A549 treated with AZD9567 at 1 μM for 4 hours (cell line): Measurements from ENCODE around the gene RAMP1. TPM values are rescaled to one million over a fixed set of nuclear protein-coding genes. Genes with fewer than 3 reads are reported as not detected.

ENCODE experiments used
- total RNA-seq: library from RNA; stranded (reverse); fragments of 200-300 nt; extraction: Qiagen RNA extraction; gene quantifications from 5 replicates; pipeline ENCODE4 v1.2.3, GENCODE V29; 2022; ENCODE audit not compliant: insufficient read depth

Gene RAMP1
- total RNA-seq: 0.14 to 0.17 TPM in 2 of 5 replicates, not detected in the others

GRCh38 chr2:237859533-237860272 is at the start of gene RAMP1:
TSS of gene RAMP1 (plus strand) at chr2:237859623. CDS start at chr2:237859676, 53 bp downstream.

Other genes starting within 250 kb of the RAMP1 start
- gene LRRFIP1, start 232.0 kb upstream of the RAMP1 start, total RNA-seq: 66.7 to 93.4 TPM (median 83.0 TPM) in 5 replicates
- 0.16 to 0.24 TPM (median 0.23 TPM) in 4 of 5 replicates, not detected in the other for gene RBM44, start 60.8 kb upstream of the RAMP1 start, total RNA-seq
- gene UBE2F, start 107.4 kb downstream of the RAMP1 start, total RNA-seq: 40.4 to 58.2 TPM (median 52.6 TPM) in 5 replicates
- gene SCLY, start 201.4 kb downstream of the RAMP1 start, total RNA-seq: 19.5 to 40.0 TPM (median 20.9 TPM) in 5 replicates
- 0.11 to 0.23 TPM (median 0.16 TPM) in 4 of 5 replicates, not detected in the other for gene ESPNL, start 240.7 kb downstream of the RAMP1 start, total RNA-seq